H9 (cell line): Measurements from ENCODE around the gene SERPINA9. TPM values are rescaled to one million over a fixed set of nuclear protein-coding genes. Genes with fewer than 3 reads are reported as not detected.

ENCODE experiments used
- DNase-seq: peaks from one replicate; pipeline ENCODE4 v3.0.0-alpha.2; 2017
- H2AFZ ChIP-seq: one replicate; pipeline ENCODE4 v1.6.1; 2013; ENCODE audit warnings: mild to moderate bottlenecking, low read length, control low read depth, moderate library complexity
- H2AK5ac ChIP-seq: 2 replicates; pipeline ENCODE4 v1.6.1; 2013; ENCODE audit warnings: low read length, control low read depth, mixed read lengths; ENCODE audit not compliant: insufficient read length
- H2BK120ac ChIP-seq: one replicate; pipeline ENCODE4 v1.6.1; 2013; ENCODE audit warnings: low read depth, mild to moderate bottlenecking, low read length, control low read depth, inconsistent platforms; ENCODE audit not compliant: poor library complexity, severe bottlenecking
- H2BK12ac ChIP-seq: 2 replicates; pipeline ENCODE4 v1.6.1; 2013; ENCODE audit warnings: low read length, control low read depth, mixed read lengths, low read depth; ENCODE audit not compliant: insufficient read length
- H2BK15ac ChIP-seq: 2 replicates; pipeline ENCODE4 v1.6.1; 2013; ENCODE audit warnings: low read depth, low read length, control low read depth
- H2BK20ac ChIP-seq: one replicate; pipeline ENCODE4 v1.6.1; 2013; ENCODE audit warnings: low read depth, mild to moderate bottlenecking, low read length, control low read depth, inconsistent platforms; ENCODE audit not compliant: poor library complexity, severe bottlenecking
- H2BK5ac ChIP-seq: 2 replicates; pipeline ENCODE4 v1.6.1; 2013; ENCODE audit warnings: low read length, control low read depth, mixed read lengths; ENCODE audit not compliant: insufficient read length
- H3K14ac ChIP-seq: 2 replicates; pipeline ENCODE4 v1.6.1; 2013; ENCODE audit warnings: low read length, control low read depth; ENCODE audit not compliant: insufficient read depth
- H3K18ac ChIP-seq: 2 replicates; pipeline ENCODE4 v1.6.1; 2013; ENCODE audit warnings: low read depth, mild to moderate bottlenecking, mixed read lengths, low read length, control low read depth; ENCODE audit not compliant: insufficient read length
- H3K23ac ChIP-seq: 2 replicates; pipeline ENCODE4 v1.6.1; 2013; ENCODE audit warnings: low read length, control low read depth, mixed read lengths, low read depth; ENCODE audit not compliant: insufficient read length
- H3K23me2 ChIP-seq: 2 replicates; pipeline ENCODE4 v1.6.1; 2013; ENCODE audit warnings: low read depth, mild to moderate bottlenecking, mixed read lengths, low read length, control low read depth; ENCODE audit not compliant: insufficient read length, poor library complexity, severe bottlenecking
- H3K27ac ChIP-seq: 2 replicates; pipeline ENCODE4 v1.5.1; 2013; ENCODE audit warnings: low read length, control low read depth, mixed read lengths, low read depth; ENCODE audit not compliant: insufficient read length
- H3K27me3 ChIP-seq: 2 replicates; pipeline ENCODE4 v1.6.1; 2013; ENCODE audit warnings: low read length, control low read depth, inconsistent platforms; ENCODE audit not compliant: insufficient read depth
- H3K4ac ChIP-seq: 2 replicates; pipeline ENCODE4 v1.6.1; 2013; ENCODE audit warnings: low read depth, mild to moderate bottlenecking, control low read depth, inconsistent platforms, low read length, moderate library complexity
- H3K4me1 ChIP-seq: 2 replicates; pipeline ENCODE4 v1.6.1; 2013; ENCODE audit warnings: low read length, control low read depth, inconsistent platforms; ENCODE audit not compliant: insufficient read depth
- H3K4me2 ChIP-seq: 2 replicates; pipeline ENCODE4 v1.6.1; 2013; ENCODE audit warnings: low read length, control low read depth, mixed read lengths; ENCODE audit not compliant: insufficient read length, insufficient read depth
- H3K56ac ChIP-seq: 2 replicates; pipeline ENCODE4 v1.6.1; 2013; ENCODE audit warnings: low read depth, mild to moderate bottlenecking, mixed read lengths, low read length, control low read depth; ENCODE audit not compliant: insufficient read length
- H3K79me1 ChIP-seq: 2 replicates; pipeline ENCODE4 v1.6.1; 2013; ENCODE audit warnings: low read depth, mild to moderate bottlenecking, moderate library complexity, low read length, control low read depth, inconsistent platforms; ENCODE audit not compliant: insufficient read depth, poor library complexity, severe bottlenecking
- H3K79me2 ChIP-seq: 2 replicates; pipeline ENCODE4 v1.6.1; 2013; ENCODE audit warnings: low read length, control low read depth, inconsistent platforms; ENCODE audit not compliant: insufficient read depth
- H3K9ac ChIP-seq: 2 replicates; pipeline ENCODE4 v1.6.1; 2013; ENCODE audit warnings: low read length, control low read depth, mixed read lengths; ENCODE audit not compliant: insufficient read length; ENCODE audit errors: extremely low read depth
- H3K9me3 ChIP-seq: one replicate; pipeline ENCODE4 v1.6.1; 2013; ENCODE audit warnings: low read depth, low read length, inconsistent platforms; ENCODE audit not compliant: control insufficient read depth
- H3T11ph ChIP-seq: one replicate; pipeline ENCODE4 v1.6.1; 2013; ENCODE audit warnings: mild to moderate bottlenecking, low read length, control low read depth, inconsistent platforms
- H4K20me1 ChIP-seq: one replicate; pipeline ENCODE4 v1.6.1; 2013; ENCODE audit not compliant: control insufficient read depth, insufficient read length, insufficient read depth
- H4K5ac ChIP-seq: 2 replicates; pipeline ENCODE4 v1.6.1; 2013; ENCODE audit warnings: low read depth, mild to moderate bottlenecking, mixed read lengths, low read length, control low read depth; ENCODE audit not compliant: insufficient read length
- H4K8ac ChIP-seq: replicated peaks from 2 replicates; pipeline ENCODE4 v1.6.1; 2013; ENCODE audit warnings: low read length, control low read depth, mixed read lengths, low read depth; ENCODE audit not compliant: insufficient read length
- H4K91ac ChIP-seq: 2 replicates; pipeline ENCODE4 v1.6.1; 2013; ENCODE audit warnings: low read depth, mild to moderate bottlenecking, moderate library complexity, mixed read lengths, low read length, control low read depth; ENCODE audit not compliant: insufficient read length
- H3K27ac Mint-ChIP-seq, 3 experiments: 2 replicates in 2 of 3; 3 replicates in 1 of 3; pipeline ENCODE4 v1.8.0; 2020 to 2021; ENCODE audit warnings: mixed read lengths in 3 of 3, mild to moderate bottlenecking in 1 of 3, moderate library complexity in 1 of 3
- H3K27me3 Mint-ChIP-seq: 2 replicates; pipeline ENCODE4 v1.8.0; 2021; ENCODE audit warnings: low read depth, mild to moderate bottlenecking, moderate library complexity, mixed read lengths
- H3K36me3 Mint-ChIP-seq, 3 experiments: 2 replicates in 2 of 3; 3 replicates in 1 of 3; pipeline ENCODE4 v1.8.0; 2020 to 2021; ENCODE audit warnings: low read depth in 3 of 3, mixed read lengths in 3 of 3; ENCODE audit not compliant: insufficient read depth in 1 of 3
- H3K4me1 Mint-ChIP-seq, 2 experiments: 2 replicates each; pipeline ENCODE4 v1.8.0; 2020; ENCODE audit warnings: mixed read lengths in 2 of 2
- H3K4me3 Mint-ChIP-seq, 2 experiments: 2 replicates in 1 of 2; 3 replicates in 1 of 2; pipeline ENCODE4 v1.8.0; 2020 to 2021; ENCODE audit warnings: mild to moderate bottlenecking in 2 of 2, mixed read lengths in 2 of 2, moderate library complexity in 1 of 2
- H3K9me3 Mint-ChIP-seq, 2 experiments: 2 replicates in 1 of 2; 3 replicates in 1 of 2; pipeline ENCODE4 v1.8.0; 2020; ENCODE audit warnings: mild to moderate bottlenecking in 2 of 2, mixed read lengths in 2 of 2, moderate library complexity in 1 of 2
- CTCF ChIP-seq: fragments of 200-600 bp; sonication (generic); conservative IDR thresholded peaks from 3 replicates; pipeline ENCODE4 v1.8.0; 2021; ENCODE audit warnings: antibody characterized with exemption, mild to moderate bottlenecking
- WGBS: extraction: QIAGEN DNeasy Blood & Tissue Kit; methylation state at CpG from one replicate; pipeline ENCODE4 v1.1.7; 2013; ENCODE audit warnings: missing lambda C conversion rate, low lambda C conversion rate, mixed read lengths; ENCODE audit not compliant: insufficient read length; ENCODE audit errors: extremely low coverage; 5-methylcytosine and 5-hydroxymethylcytosine counted together
- long read RNA-seq: library from polyadenylated mRNA; unstranded; transcript quantifications from one replicate; pipeline ENCODE4 v2.0.0, GENCODE V29; 2020
- total RNA-seq: library from RNA; stranded (reverse); gene quantifications from 2 replicates; pipeline ENCODE4 v1.2.1, GENCODE V29; 2021

SERPINA9 gene, protein sequence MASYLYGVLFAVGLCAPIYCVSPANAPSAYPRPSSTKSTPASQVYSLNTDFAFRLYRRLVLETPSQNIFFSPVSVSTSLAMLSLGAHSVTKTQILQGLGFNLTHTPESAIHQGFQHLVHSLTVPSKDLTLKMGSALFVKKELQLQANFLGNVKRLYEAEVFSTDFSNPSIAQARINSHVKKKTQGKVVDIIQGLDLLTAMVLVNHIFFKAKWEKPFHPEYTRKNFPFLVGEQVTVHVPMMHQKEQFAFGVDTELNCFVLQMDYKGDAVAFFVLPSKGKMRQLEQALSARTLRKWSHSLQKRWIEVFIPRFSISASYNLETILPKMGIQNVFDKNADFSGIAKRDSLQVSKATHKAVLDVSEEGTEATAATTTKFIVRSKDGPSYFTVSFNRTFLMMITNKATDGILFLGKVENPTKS
- total RNA-seq = not detected in 2 replicates
- long read RNA-seq = 0 reads

DNA sequence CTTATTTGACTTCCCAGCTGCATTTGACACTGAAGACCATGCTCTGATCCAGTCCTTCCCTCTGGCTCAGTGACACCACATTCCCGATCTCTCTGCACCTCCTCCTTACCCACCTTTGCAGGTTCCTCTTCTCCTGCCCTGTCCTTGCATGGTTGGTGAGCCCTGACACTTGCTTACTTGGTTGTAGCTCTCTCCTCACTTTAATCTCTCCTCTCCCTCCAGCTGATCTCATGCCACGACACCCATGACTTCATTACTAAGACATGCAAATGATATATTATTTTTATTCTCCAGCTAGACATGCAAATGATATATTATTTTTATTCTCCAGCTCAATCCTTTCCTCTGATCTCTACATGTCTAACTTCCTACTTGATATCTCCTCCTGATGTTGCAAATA is at the start of gene SERPINA9:
TSS of gene SERPINA9 (minus strand) at position 175 of the 400 bp plus-strand sequence. CDS start 6,357 bp downstream, outside the sequence.
- H2AK5ac ChIP-seq = no peak within 1 kb of the TSS
- H3K4me1 Mint-ChIP-seq = no peaks in the 10 kb centered on the region; a peak in 1 of 4 replicates
- no peak within 1 kb of the TSS for H3K56ac ChIP-seq
- H3K9me3 Mint-ChIP-seq = peaks cover 22 to 23% of the 10 kb centered on the region in 2 experiments
- no peak within 1 kb of the TSS for H2BK20ac ChIP-seq
- H3K79me2 ChIP-seq = no peaks in the 10 kb centered on the region
- H2AFZ ChIP-seq = no peak within 1 kb of the TSS
- peak; percentile 6 for DNase-seq
- H3K27me3 Mint-ChIP-seq = peaks cover 10% of the 10 kb centered on the region
- H3K4ac ChIP-seq = no peak within 1 kb of the TSS
- H3K27me3 ChIP-seq = no peaks in the 10 kb centered on the region; the same call in 1 of the 2 replicates
- no peaks in the 10 kb centered on the region for H3K79me1 ChIP-seq
- H3K27ac ChIP-seq = no peak within 1 kb of the TSS
- H2BK5ac ChIP-seq = no peak within 1 kb of the TSS
- peaks cover 4 to 18% (median 10%) of the 10 kb centered on the region in 3 experiments; a peak in 5 of 7 replicates for H3K36me3 Mint-ChIP-seq
- H2BK12ac ChIP-seq = no peak within 1 kb of the TSS
- no peak within 1 kb of the TSS for H3T11ph ChIP-seq
- no peaks in the 10 kb centered on the region for H3K23me2 ChIP-seq
- no peak within 1 kb of the TSS for H2BK15ac ChIP-seq
- no peaks in the 10 kb centered on the region for H3K4me1 ChIP-seq
- no peak within 1 kb of the TSS for H3K14ac ChIP-seq
- H4K5ac ChIP-seq = no peak within 1 kb of the TSS
- H3K9me3 ChIP-seq = no peaks in the 10 kb centered on the region
- no CpG with 5 or more reads among the region's 2 CpGs for WGBS
- no peak within 1 kb of the TSS for H3K23ac ChIP-seq
- H4K8ac ChIP-seq = no peak within 1 kb of the TSS
- H3K4me3 Mint-ChIP-seq = no peak within 1 kb of the TSS
- H3K9ac ChIP-seq = no peak within 1 kb of the TSS
- no peak within 1 kb of the TSS for H3K27ac Mint-ChIP-seq
- no peak within 1 kb of the TSS for H3K4me2 ChIP-seq
- H2BK120ac ChIP-seq = no peak within 1 kb of the TSS
- H4K91ac ChIP-seq = no peak within 1 kb of the TSS
- H4K20me1 ChIP-seq = no peaks in the 10 kb centered on the region
- no peak within 1 kb of the TSS for H3K18ac ChIP-seq
- no peak for TF ChIP-seq CTCF
